ENCODE results near the gene EVX1.

DNA sequence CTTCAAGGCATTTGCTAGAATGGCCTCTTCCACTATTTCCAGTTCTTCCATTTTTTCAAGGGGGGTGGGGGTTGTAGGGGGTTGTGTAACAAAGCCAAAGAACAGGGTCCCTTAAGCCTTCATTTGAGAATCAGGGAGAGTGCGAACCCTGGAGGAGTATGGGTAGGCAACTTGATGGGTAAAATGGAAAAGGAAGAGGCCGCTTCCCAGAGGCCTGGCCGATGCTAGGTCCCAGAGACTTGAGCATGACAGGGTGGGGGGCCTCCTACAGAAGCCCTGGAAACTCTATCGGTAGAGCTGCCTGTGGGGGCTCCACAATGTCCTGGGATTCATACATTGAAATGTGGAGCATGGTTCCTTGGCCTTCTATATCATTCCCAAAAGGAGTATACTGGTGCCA, 33.6 kb upstream of the EVX1 start:
- TF ChIP-seq, protein P1, sequence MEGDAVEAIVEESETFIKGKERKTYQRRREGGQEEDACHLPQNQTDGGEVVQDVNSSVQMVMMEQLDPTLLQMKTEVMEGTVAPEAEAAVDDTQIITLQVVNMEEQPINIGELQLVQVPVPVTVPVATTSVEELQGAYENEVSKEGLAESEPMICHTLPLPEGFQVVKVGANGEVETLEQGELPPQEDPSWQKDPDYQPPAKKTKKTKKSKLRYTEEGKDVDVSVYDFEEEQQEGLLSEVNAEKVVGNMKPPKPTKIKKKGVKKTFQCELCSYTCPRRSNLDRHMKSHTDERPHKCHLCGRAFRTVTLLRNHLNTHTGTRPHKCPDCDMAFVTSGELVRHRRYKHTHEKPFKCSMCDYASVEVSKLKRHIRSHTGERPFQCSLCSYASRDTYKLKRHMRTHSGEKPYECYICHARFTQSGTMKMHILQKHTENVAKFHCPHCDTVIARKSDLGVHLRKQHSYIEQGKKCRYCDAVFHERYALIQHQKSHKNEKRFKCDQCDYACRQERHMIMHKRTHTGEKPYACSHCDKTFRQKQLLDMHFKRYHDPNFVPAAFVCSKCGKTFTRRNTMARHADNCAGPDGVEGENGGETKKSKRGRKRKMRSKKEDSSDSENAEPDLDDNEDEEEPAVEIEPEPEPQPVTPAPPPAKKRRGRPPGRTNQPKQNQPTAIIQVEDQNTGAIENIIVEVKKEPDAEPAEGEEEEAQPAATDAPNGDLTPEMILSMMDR (IDR thresholded peaks at IDR 0.05 in 8 of 11, conservative IDR thresholded peaks at IDR 0.05 in 3 of 11): peak in 1 of 11 experiments; percentile 8
- TF ChIP-seq POLR2A (IDR thresholded peaks at IDR 0.05): no peak

Measured in spleen (tissue), 7 donors.